ENCODE data around the gene LSP1. TPM values are rescaled to one million over a fixed set of nuclear protein-coding genes. Genes with fewer than 3 reads are reported as not detected.
A peak's percentile ranks its signal among the peaks of the same experiment; 100 is the strongest.
"Not testable (repeated sequence)": the region's sequence is repeated elsewhere in the genome, so short reads cannot be mapped to it uniquely, and the experiment has no call there.

Gene LSP1
- total RNA-seq, 1 donor from 2014 or later, result 29.5 TPM

GRCh38 chr11:1873048-1873812 is 20.3 kb downstream of the LSP1 start:
- DNase-seq (ENCODE audit: extremely low spot score, unreplicated experiment), result no peak

GRCh38 chr11:1873813-1874150 is 20.9 kb downstream of the LSP1 start:
- H3K27ac Mint-ChIP-seq (ENCODE audit: unreplicated experiment), result peak overlapping the region; percentile 94
- peaks cover 74% of the 10 kb centered on the region for H3K4me1 Mint-ChIP-seq (ENCODE audit: unreplicated experiment)
- H3K9me3 Mint-ChIP-seq (ENCODE audit: unreplicated experiment); DNase-seq (ENCODE audit: extremely low spot score, unreplicated experiment); H3K36me3 Mint-ChIP-seq (ENCODE audit: unreplicated experiment); H3K4me3 Mint-ChIP-seq (ENCODE audit: unreplicated experiment); H3K27me3 Mint-ChIP-seq (ENCODE audit: unreplicated experiment): not testable (repeated sequence)

More at GRCh38 chr11:1873048-1873812, 20.3 kb downstream of the LSP1 start:
- TF ChIP-seq CTCF (IDR thresholded peaks at IDR 0.05), result no peak
- no peaks in the 10 kb centered on the region for H3K36me3 Mint-ChIP-seq (ENCODE audit: unreplicated experiment)
- peak overlapping the region; percentile 94 for H3K27ac Mint-ChIP-seq (ENCODE audit: unreplicated experiment)
- H3K4me1 Mint-ChIP-seq (ENCODE audit: unreplicated experiment), result peaks cover 76% of the 10 kb centered on the region
- no peaks in the 10 kb centered on the region for H3K27me3 Mint-ChIP-seq (ENCODE audit: unreplicated experiment)
- no peaks in the 10 kb centered on the region for H3K9me3 Mint-ChIP-seq (ENCODE audit: unreplicated experiment)
- peak overlapping the region; percentile 45 for H3K4me3 Mint-ChIP-seq (ENCODE audit: unreplicated experiment)

- not testable (repeated sequence) for H3K36me3 Mint-ChIP-seq (ENCODE audit: unreplicated experiment); H3K4me3 Mint-ChIP-seq (ENCODE audit: unreplicated experiment); H3K9me3 Mint-ChIP-seq (ENCODE audit: unreplicated experiment); DNase-seq (ENCODE audit: extremely low spot score, unreplicated experiment); H3K27me3 Mint-ChIP-seq (ENCODE audit: unreplicated experiment)
- Mint-ChIP-seq H3K4me1 (ENCODE audit: unreplicated experiment) (peaks cover 66% of the 10 kb centered on the region), H3K27ac (ENCODE audit: unreplicated experiment) (peak overlapping the region; percentile 27)
Observed at GRCh38 chr11:1874441-1875092, 21.7 kb downstream of the LSP1 start.

- no peaks in the 10 kb centered on the region for H3K36me3 Mint-ChIP-seq (ENCODE audit: unreplicated experiment)
- H3K9me3 Mint-ChIP-seq (ENCODE audit: unreplicated experiment), result no peaks in the 10 kb centered on the region
- no peak overlapping the region for H3K4me3 Mint-ChIP-seq (ENCODE audit: unreplicated experiment)
- peaks cover 64% of the 10 kb centered on the region for H3K4me1 Mint-ChIP-seq (ENCODE audit: unreplicated experiment)
- peak overlapping the region; percentile 79 for H3K27ac Mint-ChIP-seq (ENCODE audit: unreplicated experiment)
- no peak for DNase-seq (ENCODE audit: extremely low spot score, unreplicated experiment)
- no peak for TF ChIP-seq CTCF (IDR thresholded peaks at IDR 0.05)
- H3K27me3 Mint-ChIP-seq (ENCODE audit: unreplicated experiment), result no peaks in the 10 kb centered on the region
Observed at GRCh38 chr11:1875093-1875850, 22.4 kb downstream of the LSP1 start.

GRCh38 chr11:1875851-1876301 is 23.0 kb downstream of the LSP1 start:
- peaks cover 63% of the 10 kb centered on the region for H3K4me1 Mint-ChIP-seq (ENCODE audit: unreplicated experiment)
- not testable (repeated sequence) for H3K27me3 Mint-ChIP-seq (ENCODE audit: unreplicated experiment); H3K4me3 Mint-ChIP-seq (ENCODE audit: unreplicated experiment); H3K9me3 Mint-ChIP-seq (ENCODE audit: unreplicated experiment); H3K36me3 Mint-ChIP-seq (ENCODE audit: unreplicated experiment); DNase-seq (ENCODE audit: extremely low spot score, unreplicated experiment)
- H3K27ac Mint-ChIP-seq (ENCODE audit: unreplicated experiment), result peak overlapping the region; percentile 95

GRCh38 chr11:1876361-1877063 is 23.6 kb downstream of the LSP1 start:
- no peak for DNase-seq (ENCODE audit: extremely low spot score, unreplicated experiment)
- TF ChIP-seq CTCF (IDR thresholded peaks at IDR 0.05), result peak; percentile 66
- Mint-ChIP-seq H3K27me3 (ENCODE audit: unreplicated experiment) (no peaks in the 10 kb centered on the region), H3K4me1 (ENCODE audit: unreplicated experiment) (peaks cover 58% of the 10 kb centered on the region), H3K4me3 (ENCODE audit: unreplicated experiment) (peak overlapping the region; percentile 18), H3K36me3 (ENCODE audit: unreplicated experiment) (no peaks in the 10 kb centered on the region), H3K9me3 (ENCODE audit: unreplicated experiment) (no peaks in the 10 kb centered on the region), H3K27ac (ENCODE audit: unreplicated experiment) (peak overlapping the region; percentile 95)
